ENCODE results near the gene CEACAM6.

- TF ChIP-seq ATOH8 (CRISPR knock-in tag; IDR thresholded peaks at IDR 0.05; ENCODE audit: low read depth) (no peak), POLR2A (IDR thresholded peaks at IDR 0.05; ENCODE audit: low read length) (no peak), SMC3 (IDR thresholded peaks at IDR 0.05) (no peak), RNF2 (IDR thresholded peaks at IDR 0.05; ENCODE audit: borderline replicate concordance, low read depth) (no peak), CTCF (IDR thresholded peaks at IDR 0.05) (no peak), MYC (IDR thresholded peaks at IDR 0.05; ENCODE audit: borderline replicate concordance, low read length) (no peak), KDM5A (IDR thresholded peaks at IDR 0.05) (no peak), EHMT2 (IDR thresholded peaks at IDR 0.05; ENCODE audit: low read depth) (no peak), CHD2 (IDR thresholded peaks at IDR 0.05; ENCODE audit: low read length, partially characterized antibody) (no peak), CEBPB (IDR thresholded peaks at IDR 0.05) (no peak)
Measured at GRCh38 chr19:41796362-41796761, 41.0 kb downstream of the CEACAM6 start, which contains the start of gene CEACAM3.
